ENCODE data around the gene PYCR2. TPM values are rescaled to one million over a fixed set of nuclear protein-coding genes. Genes with fewer than 3 reads are reported as not detected.
"Not testable (repeated sequence)": the region's sequence is repeated elsewhere in the genome, so short reads cannot be mapped to it uniquely, and the experiment has no call there.

The PYCR2 gene
- 10 to 100 TPM; 52.7 to 59.8 TPM for total RNA-seq
- 10 to 100 TPM; 54.9 to 68.7 (median 57.1) TPM for polyA plus RNA-seq (ENCODE audit: insufficient read length in 6 of 6)
- long read RNA-seq, donor 1, transcript PYCR2-201 (7 exons, 1,689 nt) = major isoform, 19 of 24 reads
- long read RNA-seq, donor 1, partial matches to known transcripts = 5 of 24 reads
- long read RNA-seq, donor 1, other reads (novel, unspliced or antisense) = 0 of 24 reads
- long read RNA-seq, donor 2, transcript PYCR2-201 (7 exons, 1,689 nt) = major isoform, 14 of 25 reads
- long read RNA-seq, donor 2, partial matches to known transcripts = 9 of 25 reads
- long read RNA-seq, donor 2, other reads (novel, unspliced or antisense) = 0 of 25 reads
- long read RNA-seq, donor 3, transcript PYCR2-201 (7 exons, 1,689 nt) = major isoform, 16 of 16 reads
- long read RNA-seq, donor 3, partial matches to known transcripts = 0 of 16 reads
- long read RNA-seq, donor 3, other reads (novel, unspliced or antisense) = 0 of 16 reads
- long read RNA-seq, donor 4, transcript PYCR2-201 (7 exons, 1,689 nt) = major isoform, 5 of 7 reads
- long read RNA-seq, donor 4, partial matches to known transcripts = 1 of 7 reads
- long read RNA-seq, donor 4, other reads (novel, unspliced or antisense) = 1 of 7 reads
- long read RNA-seq, donor 5, transcript PYCR2-201 (7 exons, 1,689 nt) = major isoform, 15 of 15 reads
- long read RNA-seq, donor 5, partial matches to known transcripts = 0 of 15 reads
- long read RNA-seq, donor 5, other reads (novel, unspliced or antisense) = 0 of 15 reads
- long read RNA-seq, donor 6, transcript PYCR2-201 (7 exons, 1,689 nt) = major isoform, 24 of 29 reads
- long read RNA-seq, donor 6, partial matches to known transcripts = 5 of 29 reads
- long read RNA-seq, donor 6, other reads (novel, unspliced or antisense) = 0 of 29 reads
- long read RNA-seq, donor 7, transcript PYCR2-201 (7 exons, 1,689 nt) = major isoform, 16 of 16 reads
- long read RNA-seq, donor 7, partial matches to known transcripts = 0 of 16 reads
- long read RNA-seq, donor 7, other reads (novel, unspliced or antisense) = 0 of 16 reads
- long read RNA-seq, donor 8, transcript PYCR2-201 (7 exons, 1,689 nt) = major isoform, 27 of 92 reads
- long read RNA-seq, donor 8, partial matches to known transcripts = 65 of 92 reads
- long read RNA-seq, donor 8, other reads (novel, unspliced or antisense) = 0 of 92 reads
- long read RNA-seq, donor 9 = 0 reads
- long read RNA-seq, donor 10, transcript PYCR2-201 (7 exons, 1,689 nt) = major isoform, 8 of 11 reads
- long read RNA-seq, donor 10, partial matches to known transcripts = 2 of 11 reads
- long read RNA-seq, donor 10, other reads (novel, unspliced or antisense) = 1 of 11 reads
- long read RNA-seq, donor 11, transcript PYCR2-201 (7 exons, 1,689 nt) = major isoform, 23 of 28 reads
- long read RNA-seq, donor 11, partial matches to known transcripts = 5 of 28 reads
- long read RNA-seq, donor 11, other reads (novel, unspliced or antisense) = 0 of 28 reads
- long read RNA-seq, donor 12, transcript PYCR2-201 (7 exons, 1,689 nt) = major isoform, 14 of 14 reads
- long read RNA-seq, donor 12, partial matches to known transcripts = 0 of 14 reads
- long read RNA-seq, donor 12, other reads (novel, unspliced or antisense) = 0 of 14 reads

DNA sequence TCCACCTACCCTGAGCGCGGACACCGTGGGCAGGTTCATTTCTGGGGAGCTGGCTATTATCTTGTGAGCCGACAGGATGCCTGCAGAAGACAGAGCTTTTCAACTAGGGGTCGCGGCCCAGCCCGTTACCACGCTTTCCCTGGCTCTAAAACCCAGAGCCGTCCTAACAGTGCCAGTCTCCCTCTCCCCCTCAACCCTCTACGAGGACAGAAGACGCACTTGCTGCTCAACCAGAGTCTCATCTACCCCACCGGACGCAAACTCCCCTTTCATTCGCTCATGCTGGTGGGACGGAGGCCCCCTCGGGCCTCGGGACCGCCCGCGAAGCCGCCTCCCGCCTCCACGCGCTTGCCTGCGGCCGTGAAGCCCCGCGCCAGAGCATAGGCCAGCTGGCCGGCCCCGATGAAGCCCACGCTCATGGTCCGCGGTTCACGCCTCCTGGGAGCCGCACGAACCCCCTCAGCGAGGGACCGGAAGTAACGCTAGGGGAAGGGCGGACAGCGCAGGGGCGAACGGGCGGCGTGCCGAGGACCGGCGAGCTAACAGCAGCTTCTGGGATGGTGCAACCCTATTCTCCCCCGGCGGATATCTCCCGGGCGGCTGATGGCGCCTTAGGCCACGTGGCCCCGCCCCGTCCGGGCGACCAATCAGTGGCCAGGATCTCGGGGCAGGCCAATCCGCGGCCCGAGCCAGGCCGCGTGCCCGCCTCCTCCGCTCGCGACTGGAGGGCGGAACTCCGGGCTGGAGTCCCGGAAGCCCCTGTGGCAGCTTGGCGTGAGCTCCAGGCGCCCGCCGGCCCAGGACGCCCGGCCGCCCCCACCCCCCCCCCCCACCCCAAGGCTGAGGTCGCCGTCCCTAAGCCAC is at the start of gene PYCR2:
Gene PYCR2 (minus strand): TSS at position 559 of the 864 bp plus-strand sequence. CDS start 140 bp downstream, at position 419.
- Histone ChIP-seq H3K4me1 (peaks cover 12 to 43% of the 10 kb centered on the region in 2 donors), H3K4me3 (peak within 1 kb of the TSS; percentile 90 to 95), H3K27me3 (no peaks in the 10 kb centered on the region), H3K9me3 (no peaks in the 10 kb centered on the region), H3K27ac (peak within 1 kb of the TSS; percentile 80 to 97), H3K36me3 (peaks cover 0 to 31% of the 10 kb centered on the region in 2 donors)
- DNase-seq = peak; percentile 94 to 98 (median 96)
- TF ChIP-seq, protein P1, sequence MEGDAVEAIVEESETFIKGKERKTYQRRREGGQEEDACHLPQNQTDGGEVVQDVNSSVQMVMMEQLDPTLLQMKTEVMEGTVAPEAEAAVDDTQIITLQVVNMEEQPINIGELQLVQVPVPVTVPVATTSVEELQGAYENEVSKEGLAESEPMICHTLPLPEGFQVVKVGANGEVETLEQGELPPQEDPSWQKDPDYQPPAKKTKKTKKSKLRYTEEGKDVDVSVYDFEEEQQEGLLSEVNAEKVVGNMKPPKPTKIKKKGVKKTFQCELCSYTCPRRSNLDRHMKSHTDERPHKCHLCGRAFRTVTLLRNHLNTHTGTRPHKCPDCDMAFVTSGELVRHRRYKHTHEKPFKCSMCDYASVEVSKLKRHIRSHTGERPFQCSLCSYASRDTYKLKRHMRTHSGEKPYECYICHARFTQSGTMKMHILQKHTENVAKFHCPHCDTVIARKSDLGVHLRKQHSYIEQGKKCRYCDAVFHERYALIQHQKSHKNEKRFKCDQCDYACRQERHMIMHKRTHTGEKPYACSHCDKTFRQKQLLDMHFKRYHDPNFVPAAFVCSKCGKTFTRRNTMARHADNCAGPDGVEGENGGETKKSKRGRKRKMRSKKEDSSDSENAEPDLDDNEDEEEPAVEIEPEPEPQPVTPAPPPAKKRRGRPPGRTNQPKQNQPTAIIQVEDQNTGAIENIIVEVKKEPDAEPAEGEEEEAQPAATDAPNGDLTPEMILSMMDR (IDR thresholded peaks at IDR 0.05) = no peak
- ATAC-seq = peak; percentile 100
- intact Hi-C loops (cut with DNase I) = no loop called here

DNA sequence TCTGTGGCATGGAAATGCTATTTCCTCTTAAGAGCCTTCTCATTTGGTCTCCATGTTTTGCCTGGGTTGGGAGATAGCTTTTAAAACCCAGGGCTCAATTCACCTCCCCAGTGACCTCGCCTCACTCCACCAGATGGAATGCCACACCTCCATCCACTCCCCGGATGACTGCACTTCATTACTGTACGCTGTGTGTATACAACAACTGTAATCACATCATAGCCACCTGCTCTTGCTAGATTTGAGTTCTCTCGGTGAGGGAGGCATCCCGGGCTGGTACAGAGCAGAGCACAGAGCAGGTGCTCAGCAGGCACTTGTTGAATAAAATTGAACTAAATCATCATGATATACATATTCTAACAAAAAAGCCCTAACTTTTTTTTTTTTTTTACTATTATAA is 49.1 kb upstream of the PYCR2 start:
- Histone ChIP-seq H3K36me3 (peaks cover 0 to 10% of the 10 kb centered on the region in 2 donors), H3K4me3 (no peak overlapping the region), H3K4me1 (no peaks in the 10 kb centered on the region), H3K9me3 (no peaks in the 10 kb centered on the region), H3K27ac (no peak overlapping the region), H3K27me3 (no peaks in the 10 kb centered on the region)
- TF ChIP-seq, protein P1 (IDR thresholded peaks at IDR 0.05) = no peak
- no peak for DNase-seq
- peak; percentile 35 for ATAC-seq
- intact Hi-C loops (cut with DNase I) = loop anchor here in 1 of 2 donors (10.0 kb wide), 1 partner anchor 648 kb away; no protein-coding TSS in a partner anchor

DNA sequence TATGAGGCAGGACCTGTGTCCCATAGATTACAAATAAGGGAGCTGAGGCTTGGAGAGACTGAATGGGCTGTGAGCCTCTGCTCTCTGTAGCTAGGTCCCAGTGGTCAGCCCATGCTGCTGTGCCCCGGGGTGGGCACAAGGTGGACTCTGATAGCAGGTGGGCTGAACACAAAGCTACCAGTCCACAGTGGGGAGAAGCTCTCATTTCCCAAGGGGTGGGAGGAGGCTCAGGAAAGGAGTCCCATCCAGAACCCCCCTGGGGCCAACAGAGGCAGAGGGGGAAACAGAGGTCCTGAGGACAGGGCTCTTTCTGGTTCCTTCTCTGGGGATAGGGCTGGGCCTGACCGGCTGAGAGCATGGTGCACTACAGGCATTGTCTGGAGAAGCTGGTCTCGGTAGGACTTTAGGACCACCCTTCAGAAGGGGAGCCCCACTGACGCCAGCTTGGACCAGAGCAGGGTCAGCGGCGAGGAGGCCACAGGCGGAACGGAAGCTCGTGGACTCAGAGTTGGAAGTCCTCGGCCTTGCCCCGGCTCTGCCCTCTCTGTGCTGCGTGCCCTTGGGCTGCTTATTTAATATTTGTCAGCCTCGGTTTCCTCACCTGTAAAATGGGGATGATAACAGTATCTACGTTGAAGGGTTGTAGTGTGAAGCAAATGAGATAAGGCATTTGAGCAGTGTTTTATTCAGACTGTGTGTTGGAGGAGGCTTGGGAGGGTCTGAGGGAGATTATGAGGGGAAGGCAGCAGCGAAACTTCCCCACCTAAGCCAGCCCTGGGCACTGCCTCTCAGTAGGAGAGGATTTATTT is 48.5 kb upstream of the PYCR2 start:
- no peak overlapping the region for H3K27ac ChIP-seq
- H3K4me1 ChIP-seq = no peaks in the 10 kb centered on the region
- TF ChIP-seq, protein P1 (IDR thresholded peaks at IDR 0.05) = no peak
- H3K36me3 ChIP-seq = peaks cover 0 to 6% of the 10 kb centered on the region in 2 donors
- ATAC-seq = no peak
- no peaks in the 10 kb centered on the region for H3K27me3 ChIP-seq
- H3K9me3 ChIP-seq = no peaks in the 10 kb centered on the region
- DNase-seq = no peak
- intact Hi-C loops (cut with DNase I) = loop anchor here in 1 of 2 donors (10.0 kb wide), 1 partner anchor 648 kb away; no protein-coding TSS in a partner anchor
- no peak overlapping the region for H3K4me3 ChIP-seq

DNA sequence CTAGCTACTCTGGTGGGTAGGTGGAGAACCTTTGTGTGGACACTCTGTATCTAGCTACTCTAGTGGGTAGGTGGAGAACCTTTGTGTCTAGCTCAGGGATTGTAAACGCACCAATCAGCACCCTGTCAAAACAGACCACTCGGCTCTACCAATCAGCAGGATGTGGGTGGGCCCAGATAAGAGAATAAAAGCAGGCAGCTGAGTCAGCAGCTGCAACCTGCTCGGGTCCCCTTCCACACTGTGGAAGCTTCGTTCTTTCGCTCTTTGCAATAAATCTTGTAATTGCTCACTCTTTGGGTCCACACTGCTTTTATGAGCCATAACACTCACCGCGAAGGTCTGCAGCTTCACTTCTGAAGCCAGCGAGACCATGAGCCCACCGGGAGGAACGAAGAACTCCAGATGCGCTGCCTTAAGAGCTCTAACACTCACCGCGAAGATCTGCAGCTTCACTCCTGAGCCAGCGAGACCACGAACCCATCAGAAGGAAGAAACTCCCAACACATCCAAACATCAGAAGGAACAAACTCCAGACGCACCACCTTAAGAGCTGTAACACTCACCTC is 46.6 kb upstream of the PYCR2 start:
- not testable (repeated sequence) for H3K36me3 ChIP-seq, H3K9me3 ChIP-seq, H3K4me3 ChIP-seq, ATAC-seq, H3K27me3 ChIP-seq, H3K4me1 ChIP-seq, H3K27ac ChIP-seq, DNase-seq
- intact Hi-C loops (cut with DNase I) = loop anchor here in 1 of 2 donors (10.0 kb wide), 1 partner anchor 646 kb away; no protein-coding TSS in a partner anchor

DNA sequence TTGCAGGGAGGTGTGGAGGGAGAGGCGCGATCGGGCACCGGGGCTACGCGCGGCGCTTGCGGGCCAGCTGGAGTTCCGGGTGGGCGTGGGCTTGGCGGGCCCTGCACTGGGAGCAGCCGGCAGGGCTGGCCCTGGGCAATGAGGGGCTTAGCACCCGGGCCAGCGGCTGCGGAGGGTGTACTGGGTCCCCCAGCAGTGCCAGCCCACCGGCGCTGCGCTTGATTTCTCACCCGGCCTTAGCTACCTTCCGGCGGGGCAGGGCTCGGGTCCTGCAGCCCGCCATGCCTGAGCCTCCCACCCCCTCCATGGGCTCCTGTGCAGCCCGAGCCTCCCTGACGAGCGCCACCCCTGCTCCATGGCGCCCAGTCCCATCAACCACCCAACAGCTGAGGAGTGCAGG is 45.7 kb upstream of the PYCR2 start:
- H3K4me3 ChIP-seq, H3K36me3 ChIP-seq, DNase-seq, ATAC-seq, H3K27me3 ChIP-seq, H3K27ac ChIP-seq, H3K9me3 ChIP-seq, H3K4me1 ChIP-seq: not testable (repeated sequence)
- intact Hi-C loops (cut with DNase I) = loop anchor here in 1 of 2 donors (10.0 kb wide), 1 partner anchor 645 kb away; no protein-coding TSS in a partner anchor

Measured in left lung (tissue), 14 donors.